GM10248 (cell line): ENCODE results near the gene DCDC2C.

Source experiments
- CTCF ChIA-PET: fragments of 300-600 bp; sonication (Branson Sonifier 250); formaldehyde crosslinking; extraction: SDS; loops from one replicate; lab custom pipeline; 2021; ENCODE audit warnings: antibody characterized with exemption; lab: Yijun Ruan, JAX
- POLR2A ChIA-PET: fragments of 350-650 bp; sonication (Branson Sonifier 250); formaldehyde crosslinking; extraction: SDS; loops from one replicate; lab custom pipeline; 2020; ENCODE audit warnings: antibody characterized with exemption; lab: Yijun Ruan, JAX
- DNase-seq: peaks from one replicate; pipeline ENCODE4 v3.0.0; 2012; ENCODE audit errors: extremely low spot score
- CTCF ChIP-seq: IDR thresholded peaks from 2 replicates; pipeline ENCODE4 v1.5.1; 2012; ENCODE audit warnings: mild to moderate bottlenecking, low read depth; ENCODE audit errors: extremely low read depth, missing control alignments, control extremely low read depth

DCDC2C gene

GRCh38 chr2:3718679-3719078, 15.3 kb downstream of the DCDC2C start:
- POLR2A ChIA-PET, result no interaction called here
- no peak for TF ChIP-seq CTCF
- DNase-seq, result no peak
- CTCF ChIA-PET, result interaction anchor here (1.7 kb wide), 1 partner anchor 9 kb away, joined by 5 read pairs; no protein-coding TSS in a partner anchor

GRCh38 chr2:3725002-3725401, 21.6 kb downstream of the DCDC2C start:
- POLR2A ChIA-PET, result no interaction called here
- no peak for TF ChIP-seq CTCF
- CTCF ChIA-PET, result no interaction called here
- no peak for DNase-seq

- ChIA-PET POLR2A (no interaction called here), CTCF (interaction anchor here (0.9 kb wide), 1 partner anchor 55 kb away, joined by 3 read pairs; no protein-coding TSS in a partner anchor)
- DNase-seq, result no peak
- no peak for TF ChIP-seq CTCF
Measured at GRCh38 chr2:3725458-3726250, 22.3 kb downstream of the DCDC2C start.

DNA sequence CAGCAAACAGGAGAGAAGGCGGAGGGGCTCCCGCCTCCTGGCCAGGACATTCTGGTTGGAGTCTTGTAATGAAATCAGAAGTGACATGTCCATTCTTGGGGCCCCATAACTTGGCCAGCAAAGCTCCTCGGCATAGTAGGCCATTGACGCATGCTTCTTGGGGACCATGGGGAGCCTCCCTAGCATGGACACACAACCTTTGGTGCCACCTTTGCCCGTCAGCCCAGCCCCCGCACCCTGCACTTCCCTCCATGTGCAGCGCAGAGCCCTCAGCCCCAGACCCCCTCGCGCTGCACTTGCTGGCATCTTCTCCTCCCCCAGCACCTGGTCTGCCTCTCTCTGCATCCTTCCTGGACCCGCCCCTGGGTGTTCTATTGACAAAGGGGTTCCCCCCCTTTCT, 23.1 kb downstream of the DCDC2C start:
- no peak for DNase-seq
- no peak for TF ChIP-seq CTCF
- ChIA-PET CTCF (interaction anchor here (0.9 to 2.8 kb wide), 3 partner anchors 17 to 100 kb away, joined by 3 to 16 read pairs (median 4); no protein-coding TSS in a partner anchor), POLR2A (no interaction called here)

GRCh38 chr2:3727397-3728045, 24.1 kb downstream of the DCDC2C start:
- TF ChIP-seq CTCF, result no peak
- ChIA-PET POLR2A (no interaction called here), CTCF (interaction anchor here (0.7 to 4.1 kb wide), 13 partner anchors 9 to 101 kb away, joined by 3 to 25 read pairs (median 4); no protein-coding TSS in a partner anchor)
- DNase-seq, result no peak
